HCT116 (cell line): Measurements from ENCODE around the gene C1orf105. TPM values are rescaled to one million over a fixed set of nuclear protein-coding genes. Genes with fewer than 3 reads are reported as not detected.

Experiments used
- ATAC-seq: fragments of 200-7000 bp; cut with Tn5 transposase; 2 replicates; pipeline ENCODE4 v1.9.1; 2020; ENCODE audit warnings: mild to moderate bottlenecking, moderate library complexity
- BruUV-seq: library from RNA; stranded (reverse); fragments of 400-500 nt; replicated peaks from 2 replicates; lab custom pipeline; 2021; lab: Mats Ljungman, UMichigan
- CTCF ChIA-PET: fragments of 300-600 bp; sonication (Branson Sonifier 250); formaldehyde crosslinking; loops from one replicate; lab custom pipeline; 2021; ENCODE audit warnings: antibody characterized with exemption; lab: Charles Lee
- POLR2A ChIA-PET: fragments of 300-600, 350-600 bp; sonication (Branson Sonifier 250); formaldehyde crosslinking; loops from one replicate; lab custom pipeline; 2021; ENCODE audit warnings: antibody characterized with exemption; lab: Charles Lee
- RAD21 ChIA-PET, 2 experiments: fragments of 300-600 bp; sonication (Branson Sonifier 250); formaldehyde crosslinking; loops; one replicate each; lab custom pipeline; 2023; ENCODE audit warnings: low total read pairs in 2 of 2; ENCODE audit not compliant: uncharacterized antibody in 2 of 2, unreplicated experiment in 2 of 2, low non-redundant PET in 1 of 2; lab: Charles Lee
- DNase-seq: peaks from one replicate; pipeline ENCODE4 v3.0.0-alpha.2; 2010; ENCODE audit warnings: low read depth, low spot score
- H2AFZ ChIP-seq: fragments of 200-600 bp; shearing (Covaris generic), sonication (generic); 2 replicates; pipeline ENCODE4 v1.6.1; 2017; ENCODE audit warnings: low read depth, mixed run types, mixed read lengths, antibody characterized with exemption, low read length; ENCODE audit not compliant: poor library complexity, severe bottlenecking
- H3K27ac ChIP-seq: 2 replicates; pipeline ENCODE4 v1.5.1; 2012; ENCODE audit warnings: low read depth, low read length
- H3K27me3 ChIP-seq: fragments of 200-600 bp; sonication (generic); 2 replicates; pipeline ENCODE4 v1.6.1; 2016; ENCODE audit warnings: mixed run types, low read length, mixed read lengths; ENCODE audit not compliant: insufficient read depth
- H3K36me3 ChIP-seq, 2 experiments: fragments of 200-500 bp in 1 of 2; fragments of 200-600 bp in 1 of 2; sonication (Bioruptor generic) in 1 of 2; sonication (generic) in 1 of 2; 2 replicates each; pipeline versions ENCODE4 v1.5.1 to v1.6.1; 2014 to 2016; ENCODE audit warnings: low read length in 2 of 2, inconsistent platforms in 1 of 2, mixed read lengths in 1 of 2, mixed run types in 1 of 2; ENCODE audit not compliant: insufficient read depth in 2 of 2, control insufficient read depth in 1 of 2
- H3K4me1 ChIP-seq, 2 experiments: fragments of 200-600 bp in 1 of 2; sonication (generic) in 1 of 2; 2 replicates each; pipeline versions ENCODE4 v1.5.1 to v1.6.1; 2012 to 2017; ENCODE audit warnings: low read length in 2 of 2, inconsistent platforms in 1 of 2, mild to moderate bottlenecking in 1 of 2, mixed read lengths in 1 of 2, mixed run types in 1 of 2, moderate library complexity in 1 of 2; ENCODE audit not compliant: insufficient read depth in 2 of 2, control insufficient read depth in 1 of 2
- H3K4me2 ChIP-seq: fragments of 200-600 bp; sonication (generic); 2 replicates; pipeline ENCODE4 v1.6.1; 2017; ENCODE audit warnings: mixed run types, low read length, mixed read lengths
- H3K4me3 ChIP-seq, 2 experiments: fragments of 200-600 bp in 1 of 2; sonication (generic) in 1 of 2; replicated peaks in 1 of 2; 2 replicates each; pipeline ENCODE4 v1.5.1; 2011 to 2016; ENCODE audit warnings: low read length in 2 of 2, control low read depth in 1 of 2, low read depth in 1 of 2, mild to moderate bottlenecking in 1 of 2, mixed read lengths in 1 of 2, mixed run types in 1 of 2
- H3K79me2 ChIP-seq: fragments of 200-600 bp; sonication (generic); 2 replicates; pipeline ENCODE4 v1.6.1; 2017; ENCODE audit warnings: mild to moderate bottlenecking, mixed run types, low read length, moderate library complexity, mixed read lengths; ENCODE audit not compliant: insufficient read depth
- H3K9ac ChIP-seq: fragments of 200-600 bp; sonication (generic); 2 replicates; pipeline ENCODE4 v1.6.1; 2016; ENCODE audit warnings: low read length, mixed read lengths
- H3K9me2 ChIP-seq: fragments of 200-600 bp; sonication (generic), shearing (Covaris generic); 2 replicates; pipeline ENCODE4 v1.6.1; 2017; ENCODE audit warnings: mixed run types, mild to moderate bottlenecking, moderate library complexity; ENCODE audit not compliant: insufficient read depth
- H3K9me3 ChIP-seq, 2 experiments: fragments of 200-500 bp in 1 of 2; fragments of 200-600 bp in 1 of 2; sonication (Bioruptor generic) in 1 of 2; sonication (generic) in 1 of 2; 2 replicates each; pipeline ENCODE4 v1.6.1; 2014 to 2017; ENCODE audit warnings: low read length in 2 of 2, mixed read lengths in 2 of 2, inconsistent platforms in 1 of 2, low read depth in 1 of 2, mild to moderate bottlenecking in 1 of 2, mixed run types in 1 of 2, moderate library complexity in 1 of 2; ENCODE audit not compliant: control insufficient read depth in 1 of 2, insufficient read depth in 1 of 2
- H4K20me1 ChIP-seq: fragments of 200-600 bp; sonication (generic), shearing (Covaris generic); 2 replicates; pipeline ENCODE4 v1.6.1; 2017; ENCODE audit warnings: mixed run types, mild to moderate bottlenecking, moderate library complexity; ENCODE audit not compliant: insufficient read depth
- CBX3 ChIP-seq: IDR thresholded peaks from 2 replicates; pipeline ENCODE4 v1.6.1; 2012; ENCODE audit warnings: low read depth
- CEBPB ChIP-seq: IDR thresholded peaks from 2 replicates; pipeline ENCODE4 v1.6.1; 2012; ENCODE audit warnings: low read depth
- ELF1 ChIP-seq: IDR thresholded peaks from 2 replicates; pipeline ENCODE4 v1.6.1; 2012; ENCODE audit warnings: low read depth, borderline replicate concordance
- EZH2 ChIP-seq: fragments of 200-600 bp; sonication (generic); IDR thresholded peaks from 2 replicates; pipeline ENCODE4 v1.6.1; 2017; ENCODE audit warnings: antibody characterized with exemption, mixed run types
- JUND ChIP-seq: IDR thresholded peaks from 2 replicates; pipeline ENCODE4 v1.6.1; 2012
- MAX ChIP-seq: IDR thresholded peaks from 2 replicates; pipeline ENCODE4 v1.6.1; 2012
- POLR2A ChIP-seq: IDR thresholded peaks from 2 replicates; pipeline ENCODE4 v1.7.0; 2011; ENCODE audit warnings: borderline replicate concordance; ENCODE audit not compliant: insufficient read depth, insufficient read length; ENCODE audit errors: extremely low read depth
- REST ChIP-seq: IDR thresholded peaks from 2 replicates; pipeline ENCODE4 v1.6.1; 2012; ENCODE audit warnings: low read depth
- SIN3A ChIP-seq: IDR thresholded peaks from 2 replicates; pipeline ENCODE4 v1.6.1; 2012; ENCODE audit warnings: low read depth
- SRF ChIP-seq: IDR thresholded peaks from 2 replicates; pipeline ENCODE4 v1.6.1; 2012; ENCODE audit warnings: low read depth
- TCF7L2 ChIP-seq: IDR thresholded peaks from 2 replicates; pipeline ENCODE4 v1.7.0; 2011; ENCODE audit warnings: borderline replicate concordance, inconsistent platforms; ENCODE audit not compliant: insufficient read depth, insufficient read length; ENCODE audit errors: extremely low read depth
- YY1 ChIP-seq: IDR thresholded peaks from 2 replicates; pipeline ENCODE4 v1.6.1; 2011; ENCODE audit warnings: low read length, low read depth, moderate library complexity, mild to moderate bottlenecking; ENCODE audit not compliant: insufficient replicate concordance; ENCODE audit errors: extremely low read depth
- ZBTB33 ChIP-seq: IDR thresholded peaks from 2 replicates; pipeline ENCODE4 v1.6.1; 2011; ENCODE audit warnings: mild to moderate bottlenecking, low read length, moderate library complexity; ENCODE audit not compliant: insufficient replicate concordance; ENCODE audit errors: extremely low read depth
- ZFX ChIP-seq: fragments of 450-650 bp; IDR thresholded peaks from 2 replicates; pipeline ENCODE4 v1.6.1; 2017
- ZNF274 ChIP-seq: fragments of 200-500 bp; sonication (Bioruptor generic); IDR thresholded peaks from 2 replicates; pipeline ENCODE4 v1.6.1; 2014; ENCODE audit warnings: mild to moderate bottlenecking, low read depth, low read length, inconsistent platforms
- intact Hi-C: fragments of 100-400 bp; cut with micrococcal nuclease; formaldehyde crosslinking; loops from 2 replicates; pipeline ENCODE4 v1.10.0; 2022
- total RNA-seq: library from RNA; stranded (reverse); gene quantifications from one replicate; pipeline ENCODE4 v1.2.1, GENCODE V29; 2021; ENCODE audit not compliant: unreplicated experiment

C1orf105 gene
- total RNA-seq, 1 experiment from 2014 or later = not detected

GRCh38 chr1:172513479-172513878 is 93.0 kb downstream of the C1orf105 start:
- Histone ChIP-seq H3K27me3 (no peaks in the 10 kb centered on the region), H3K4me3 (no peak overlapping the region), H3K9me3 (peaks cover 0 to 6% of the 10 kb centered on the region in 2 experiments; a peak in 1 of 4 replicates), H3K4me2 (no peak overlapping the region), H2AFZ (no peak overlapping the region), H3K27ac (no peak overlapping the region), H4K20me1 (no peaks in the 10 kb centered on the region), H3K36me3 (no peaks in the 10 kb centered on the region), H3K79me2 (no peaks in the 10 kb centered on the region), H3K4me1 (no peaks in the 10 kb centered on the region), H3K9me2 (no peaks in the 10 kb centered on the region), H3K9ac (no peak overlapping the region)
- ATAC-seq (no peak), DNase-seq (no peak)
- POLR2A ChIA-PET = interaction anchor here (0.9 kb wide), 1 partner anchor 19 kb away, joined by 3 read pairs; the partner anchor contains the start of gene SUCO
- intact Hi-C loops = no loop called here
- no TSS peak for BruUV-seq
- CTCF ChIA-PET = no interaction called here
- TF ChIP-seq ZBTB33 (no peak), TCF7L2 (no peak), EZH2 (no peak), ELF1 (no peak), MAX (no peak), REST (no peak), SIN3A (no peak), POLR2A (no peak), ZFX (no peak), CBX3 (no peak), SRF (no peak), YY1 (no peak), JUND (no peak), CEBPB (no peak), ZNF274 (no peak)
- RAD21 ChIA-PET = no interaction called here
